Suprapubic skin (tissue), 4 donors: ENCODE measurements around the gene NLRC3. TPM values are rescaled to one million over a fixed set of nuclear protein-coding genes. Genes with fewer than 3 reads are reported as not detected.
"Not testable (repeated sequence)": the region's sequence is repeated elsewhere in the genome, so short reads cannot be mapped to it uniquely, and the experiment has no call there.

ENCODE experiments used
- DNase-seq, 2 donors: peaks; one replicate each; pipeline ENCODE4 v3.0.0-alpha.2; 2019; ENCODE audit warnings: low spot score in 2 of 2
- H3K27ac ChIP-seq: fragments of 200-600 bp; sonication (generic); one replicate; pipeline ENCODE4 v1.5.1; 2019
- H3K27me3 ChIP-seq: fragments of 200-600 bp; sonication (generic); one replicate; pipeline ENCODE4 v1.5.1; 2019
- H3K36me3 ChIP-seq: fragments of 200-600 bp; sonication (generic); one replicate; pipeline ENCODE4 v1.5.1; 2019
- H3K4me1 ChIP-seq: fragments of 200-600 bp; sonication (generic); one replicate; pipeline ENCODE4 v1.5.1; 2019
- H3K4me3 ChIP-seq: fragments of 200-600 bp; sonication (generic); one replicate; pipeline ENCODE4 v1.5.1; 2019; ENCODE audit warnings: mild to moderate bottlenecking
- H3K9me3 ChIP-seq: fragments of 200-600 bp; sonication (generic); one replicate; pipeline ENCODE4 v1.5.1; 2019
- EP300 ChIP-seq: sonication (generic); formaldehyde crosslinking; IDR thresholded peaks from one replicate; pipeline ENCODE4 v1.6.1; 2017; ENCODE audit warnings: antibody characterized with exemption
- POLR2A ChIP-seq, 2 donors: fragments of 450-650 bp; IDR thresholded peaks; one replicate each; pipeline ENCODE4 v1.6.1; 2017; ENCODE audit warnings: antibody characterized with exemption in 2 of 2, mild to moderate bottlenecking in 2 of 2, moderate library complexity in 2 of 2
- POLR2AphosphoS5 ChIP-seq, 3 donors: sonication (generic); formaldehyde crosslinking; IDR thresholded peaks; one replicate each; pipeline ENCODE4 v1.6.1; 2017; ENCODE audit warnings: antibody characterized with exemption in 3 of 3
- WGBS: methylation state at CpG from one replicate; pipeline ENCODE4 v1.1.5; 2018; 5-methylcytosine and 5-hydroxymethylcytosine counted together
- total RNA-seq, 4 donors: library from RNA; depleted of rRNA; stranded (reverse); fragments of >200 nt; gene quantifications; one replicate each; pipeline ENCODE4 v1.1.0, GENCODE V29; 2016
- TF ChIP-seq, protein P1 (sequence below), 2 donors: fragments of 200-600 bp in 1 of 2; fragments of 450-650 bp in 1 of 2; sonication (generic) in 1 of 2; IDR thresholded peaks; one replicate each; pipeline ENCODE4 v1.5.1; 2016 to 2019; ENCODE audit warnings: antibody characterized with exemption in 2 of 2, mild to moderate bottlenecking in 1 of 2, moderate library complexity in 1 of 2

Gene NLRC3
- total RNA-seq, 4 donors from 2014 or later = 0.16 to 1.2 (median 0.39) TPM

DNA sequence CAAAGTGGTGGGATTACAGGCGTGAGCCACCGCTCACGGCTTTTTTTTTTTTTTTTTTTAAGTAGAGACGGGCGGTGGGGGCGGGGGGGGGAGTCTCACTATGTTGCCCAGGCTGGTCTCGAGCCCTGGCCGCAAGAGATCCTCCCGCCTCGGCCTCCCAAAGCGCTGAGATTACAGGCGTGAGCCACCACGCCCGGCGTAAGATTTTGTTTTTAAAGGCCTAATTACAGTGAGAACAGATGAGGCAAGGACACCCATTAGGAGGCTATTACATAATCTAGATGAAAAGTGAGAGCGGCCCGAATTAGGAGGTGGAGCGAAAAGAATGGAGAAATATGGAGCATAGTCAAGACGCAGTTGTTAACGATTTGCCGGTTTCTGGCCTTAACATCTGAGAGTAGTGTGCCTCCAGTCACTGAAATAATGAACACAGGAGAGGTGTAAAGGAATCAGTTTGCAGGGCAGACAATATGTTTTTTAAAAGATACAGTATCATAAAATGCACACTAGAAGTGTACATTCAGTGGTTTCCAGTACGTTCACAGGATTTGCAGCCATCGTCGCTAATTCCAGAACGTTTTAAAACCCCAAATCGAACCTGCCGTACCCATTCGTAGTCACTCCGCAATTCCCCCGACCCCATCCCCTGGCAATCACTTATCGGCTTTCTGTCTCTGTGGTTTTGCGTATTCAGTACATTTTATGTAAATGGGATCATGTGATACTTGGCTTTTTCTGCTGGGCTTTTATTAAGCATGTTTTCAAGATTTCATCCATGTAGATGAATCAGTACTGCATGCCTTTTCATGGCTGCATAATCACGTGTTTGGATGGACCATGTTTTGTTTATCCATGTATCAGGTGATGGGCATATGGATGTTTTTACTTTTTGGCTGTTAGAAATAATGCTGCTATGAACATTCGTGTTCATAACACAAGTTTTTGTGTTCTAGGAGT, 35.6 kb upstream of the NLRC3 start:
- no peak for TF ChIP-seq POLR2AphosphoS5 (IDR thresholded peaks at IDR 0.05)
- TF ChIP-seq, protein P1, sequence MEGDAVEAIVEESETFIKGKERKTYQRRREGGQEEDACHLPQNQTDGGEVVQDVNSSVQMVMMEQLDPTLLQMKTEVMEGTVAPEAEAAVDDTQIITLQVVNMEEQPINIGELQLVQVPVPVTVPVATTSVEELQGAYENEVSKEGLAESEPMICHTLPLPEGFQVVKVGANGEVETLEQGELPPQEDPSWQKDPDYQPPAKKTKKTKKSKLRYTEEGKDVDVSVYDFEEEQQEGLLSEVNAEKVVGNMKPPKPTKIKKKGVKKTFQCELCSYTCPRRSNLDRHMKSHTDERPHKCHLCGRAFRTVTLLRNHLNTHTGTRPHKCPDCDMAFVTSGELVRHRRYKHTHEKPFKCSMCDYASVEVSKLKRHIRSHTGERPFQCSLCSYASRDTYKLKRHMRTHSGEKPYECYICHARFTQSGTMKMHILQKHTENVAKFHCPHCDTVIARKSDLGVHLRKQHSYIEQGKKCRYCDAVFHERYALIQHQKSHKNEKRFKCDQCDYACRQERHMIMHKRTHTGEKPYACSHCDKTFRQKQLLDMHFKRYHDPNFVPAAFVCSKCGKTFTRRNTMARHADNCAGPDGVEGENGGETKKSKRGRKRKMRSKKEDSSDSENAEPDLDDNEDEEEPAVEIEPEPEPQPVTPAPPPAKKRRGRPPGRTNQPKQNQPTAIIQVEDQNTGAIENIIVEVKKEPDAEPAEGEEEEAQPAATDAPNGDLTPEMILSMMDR (IDR thresholded peaks at IDR 0.05) = no peak
- TF ChIP-seq POLR2A (IDR thresholded peaks at IDR 0.05) = no peak
- TF ChIP-seq EP300 = no peak
- H3K9me3 ChIP-seq = no peaks in the 10 kb centered on the region
- H3K27me3 ChIP-seq = no peaks in the 10 kb centered on the region
- H3K27ac ChIP-seq = no peak overlapping the region
- peak overlapping the region; percentile 90 for H3K4me3 ChIP-seq
- H3K4me1 ChIP-seq = peaks cover 24% of the 10 kb centered on the region
- 70% methylated on average over 34 of the region's 34 CpGs for WGBS
- H3K36me3 ChIP-seq = no peaks in the 10 kb centered on the region
- DNase-seq = peak in 1 of 2 donors; percentile 45

DNA sequence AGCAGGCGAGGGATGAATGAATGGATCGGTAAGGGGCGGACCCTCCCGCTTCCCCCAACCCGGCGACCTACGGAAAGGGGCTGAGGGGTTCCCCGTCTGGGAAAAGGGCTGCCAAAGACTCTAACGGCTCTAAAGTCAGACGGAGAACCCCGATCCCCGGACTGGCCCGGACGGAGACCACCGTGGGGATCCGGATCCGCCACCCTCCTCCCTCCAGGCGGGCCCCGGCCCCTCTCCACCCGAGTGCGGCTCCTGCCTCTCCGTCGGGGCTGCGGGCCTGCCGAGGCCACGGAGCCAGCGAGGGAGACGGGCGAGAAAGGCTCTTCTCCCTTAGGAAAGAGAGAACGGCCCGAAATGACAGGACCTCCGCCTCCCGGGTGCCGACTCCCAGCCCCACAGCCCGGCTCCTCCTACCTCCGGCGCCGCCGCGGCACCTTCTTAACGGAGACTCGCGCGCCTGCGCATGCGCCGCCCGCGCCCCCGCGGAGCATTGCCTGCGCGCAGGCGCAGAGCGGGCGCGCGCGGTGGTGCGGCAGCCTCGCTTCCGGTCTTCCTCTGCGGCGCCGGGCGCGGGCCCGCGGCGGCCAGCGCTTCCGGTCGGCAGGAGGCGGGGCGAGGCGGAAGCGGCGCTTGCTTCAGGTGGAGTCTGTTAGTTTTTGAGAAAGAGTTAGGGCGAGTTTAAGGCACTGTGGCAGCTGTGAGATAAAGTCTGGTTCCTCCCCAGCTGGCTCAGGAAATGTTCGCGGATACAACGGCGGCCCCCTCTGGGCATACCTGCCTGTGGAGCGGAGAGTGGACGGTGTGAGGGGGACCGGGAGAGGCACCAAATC, 34.2 kb upstream of the NLRC3 start, which contains the start of gene SLX4:
SLX4 (minus strand) TSS at position 461 of the 830 bp plus-strand sequence. CDS start 2,642 bp downstream, outside the sequence.
- H3K27ac ChIP-seq = peak within 1 kb of the TSS; percentile 68
- TF ChIP-seq POLR2AphosphoS5 (IDR thresholded peaks at IDR 0.05) (no peak), EP300 (no peak), POLR2A (IDR thresholded peaks at IDR 0.05) (peak in 1 of 2 donors; percentile 34)
- TF ChIP-seq, protein P1 (IDR thresholded peaks at IDR 0.05) = no peak
- H3K4me3 ChIP-seq = peak within 1 kb of the TSS; percentile 90
- peak; percentile 92 to 94 for DNase-seq
- H3K27me3 ChIP-seq = no peaks in the 10 kb centered on the region
- WGBS = 0% methylated on average over 19 of the region's 86 CpGs
- no peaks in the 10 kb centered on the region for H3K36me3 ChIP-seq
- peaks cover 24% of the 10 kb centered on the region for H3K4me1 ChIP-seq
- no peaks in the 10 kb centered on the region for H3K9me3 ChIP-seq

DNA sequence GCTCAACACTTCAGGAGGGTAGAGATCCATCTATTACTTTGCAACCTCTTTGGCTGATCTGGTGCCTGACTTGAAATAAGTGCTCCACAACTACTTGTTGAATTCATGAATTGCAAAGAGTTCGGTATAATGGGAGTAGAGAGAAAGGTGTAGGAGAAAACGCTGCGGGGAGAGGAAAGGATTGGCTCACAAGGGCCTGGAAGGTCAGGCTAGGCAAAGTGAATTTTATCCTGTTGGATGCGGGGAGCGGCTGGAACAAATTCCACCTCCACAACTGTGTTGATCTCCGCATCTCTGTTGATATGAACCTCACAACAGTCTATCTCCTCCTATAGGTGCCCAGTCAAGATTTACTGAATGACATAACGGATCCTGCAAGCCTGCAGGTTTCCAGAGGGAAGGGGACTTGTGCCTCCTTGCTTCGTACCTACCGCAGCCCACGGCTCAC, 33.5 kb upstream of the NLRC3 start:
- H3K4me3 ChIP-seq = peak overlapping the region; percentile 90
- peak in 1 of 2 donors; percentile 28 for DNase-seq
- TF ChIP-seq POLR2AphosphoS5 (IDR thresholded peaks at IDR 0.05) (no peak), POLR2A (IDR thresholded peaks at IDR 0.05) (no peak), EP300 (no peak)
- TF ChIP-seq, protein P1 (IDR thresholded peaks at IDR 0.05) = no peak
- no peaks in the 10 kb centered on the region for H3K9me3 ChIP-seq
- H3K27me3 ChIP-seq = no peaks in the 10 kb centered on the region
- no peak overlapping the region for H3K27ac ChIP-seq
- 2% methylated on average over 10 of the region's 10 CpGs for WGBS
- H3K36me3 ChIP-seq = no peaks in the 10 kb centered on the region
- H3K4me1 ChIP-seq = peaks cover 24% of the 10 kb centered on the region

DNA sequence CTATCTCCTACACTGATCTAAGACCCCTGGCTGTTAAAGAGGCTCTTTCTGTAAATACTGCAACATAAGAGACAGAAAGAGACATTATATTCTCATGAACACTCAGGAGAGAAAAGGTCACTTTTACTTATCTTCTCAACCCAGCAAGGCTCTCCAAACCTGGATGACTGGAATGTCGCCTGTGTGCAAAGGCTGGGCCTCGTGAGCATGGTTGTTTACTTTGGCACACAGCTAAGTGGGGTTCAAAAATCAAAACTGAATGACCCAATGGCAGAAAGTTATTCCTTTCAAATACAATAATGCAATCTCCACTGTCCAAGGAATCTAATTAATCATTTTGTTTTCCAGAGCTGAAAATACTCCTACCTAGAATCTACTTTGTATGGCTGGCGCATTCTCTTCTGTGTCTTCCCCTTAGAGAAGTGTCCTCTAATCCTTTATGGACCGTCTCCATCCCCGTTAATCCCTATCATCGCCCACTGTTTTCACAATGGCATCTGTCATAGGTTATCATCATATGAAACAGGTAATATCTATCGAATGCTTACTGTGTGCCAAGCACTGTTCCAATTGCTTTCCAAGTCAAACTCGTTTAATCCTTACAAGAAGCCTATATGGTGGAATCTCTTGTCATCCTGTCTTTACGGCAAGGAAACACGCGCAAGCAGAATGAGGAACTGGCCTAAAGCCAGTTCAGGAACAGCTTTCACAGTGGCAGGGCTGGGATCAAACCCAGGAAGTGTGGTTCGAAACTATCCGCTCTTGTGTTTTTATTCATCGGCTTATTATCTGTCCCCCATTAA, 32.9 kb upstream of the NLRC3 start:
- Histone ChIP-seq H3K9me3 (no peaks in the 10 kb centered on the region), H3K4me3 (peak overlapping the region; percentile 90), H3K36me3 (no peaks in the 10 kb centered on the region), H3K4me1 (peaks cover 24% of the 10 kb centered on the region), H3K27ac (no peak overlapping the region), H3K27me3 (no peaks in the 10 kb centered on the region)
- TF ChIP-seq POLR2A (IDR thresholded peaks at IDR 0.05) (no peak), EP300 (no peak), POLR2AphosphoS5 (IDR thresholded peaks at IDR 0.05) (no peak)
- TF ChIP-seq, protein P1 (IDR thresholded peaks at IDR 0.05) = no peak
- 56% methylated on average over 14 of the region's 14 CpGs for WGBS
- DNase-seq = peak in 1 of 2 donors; percentile 11

DNA sequence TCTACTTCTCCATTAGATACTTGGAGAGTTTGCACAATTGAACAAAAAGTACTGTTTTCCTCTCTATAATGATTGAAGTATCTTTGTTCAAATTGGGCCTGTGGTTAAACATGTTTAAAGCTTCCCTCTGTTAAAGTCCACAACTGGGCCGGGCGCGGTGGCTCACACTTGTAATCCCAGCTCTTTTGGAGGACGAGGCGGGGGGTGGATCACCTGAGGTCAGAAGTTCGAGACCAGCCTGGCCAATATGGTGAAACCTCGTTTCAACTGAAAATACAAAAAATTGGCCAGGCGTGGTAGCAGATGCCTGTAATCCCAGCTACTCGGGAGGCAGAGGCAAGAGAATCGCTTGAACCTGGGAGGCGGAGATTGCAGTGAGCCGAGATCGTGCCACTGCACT, 31.8 kb upstream of the NLRC3 start:
- 96% methylated on average over 13 of the region's 13 CpGs for WGBS

More for the DNA sequence above, 31.8 kb upstream of the NLRC3 start:
- not testable (repeated sequence) for H3K27ac ChIP-seq, H3K4me3 ChIP-seq, H3K9me3 ChIP-seq, H3K27me3 ChIP-seq, H3K36me3 ChIP-seq
- peak in 1 of 2 donors; percentile 55 for DNase-seq
- H3K4me1 ChIP-seq = peaks cover 24% of the 10 kb centered on the region
